HG02571 (cell line): ENCODE results near the gene GSS.

ENCODE experiments used
- ATAC-seq: cut with Tn5 transposase; IDR thresholded peaks from one replicate; pipeline ENCODE4 v1.9.1; 2021; ENCODE audit warnings: mild to moderate bottlenecking, moderate library complexity; ENCODE audit not compliant: unreplicated experiment

The GSS gene

GRCh38 chr20:34994509-34995131, 39.0 kb upstream of the GSS start:
- no peak for ATAC-seq

- ATAC-seq, result no peak
These were observed 38.4 kb upstream of the GSS start for GRCh38 chr20:34993941-34994508.

- no peak for ATAC-seq
These were observed 37.3 kb upstream of the GSS start for GRCh38 chr20:34992751-34993417.

- no peak for ATAC-seq
These were observed 35.1 kb upstream of the GSS start for GRCh38 chr20:34990661-34991214.

GRCh38 chr20:34990231-34990630, 34.6 kb upstream of the GSS start:
- no peak for ATAC-seq

GRCh38 chr20:34989670-34990069, 34.1 kb upstream of the GSS start:
- no peak for ATAC-seq

GRCh38 chr20:34989118-34989517, 33.5 kb upstream of the GSS start:
- ATAC-seq, result no peak

GRCh38 chr20:34988191-34988540, 32.6 kb upstream of the GSS start:
- no peak for ATAC-seq

GRCh38 chr20:34987288-34988190, 31.9 kb upstream of the GSS start:
- ATAC-seq, result no peak

GRCh38 chr20:34986311-34987287, 31.0 kb upstream of the GSS start:
- no peak for ATAC-seq

- no peak for ATAC-seq
These were observed 30.1 kb upstream of the GSS start for GRCh38 chr20:34985461-34986310.

- ATAC-seq, result no peak
These were observed 29.2 kb upstream of the GSS start for GRCh38 chr20:34984756-34985261.

- ATAC-seq, result no peak
These were observed 28.6 kb upstream of the GSS start for GRCh38 chr20:34983995-34984735.

GRCh38 chr20:34983089-34983820, 27.6 kb upstream of the GSS start:
- ATAC-seq, result no peak

- no peak for ATAC-seq
These were observed 26.9 kb upstream of the GSS start for GRCh38 chr20:34982270-34983088.

- no peak for ATAC-seq
These were observed 25.1 kb upstream of the GSS start for GRCh38 chr20:34980543-34981233.
